ENCODE results near the gene COL26A1. TPM values are rescaled to one million over a fixed set of nuclear protein-coding genes. Genes with fewer than 3 reads are reported as not detected.

COL26A1 gene
- total and polyA plus RNA-seq, 2 of the 4 experiments (the other 2 are of a cell fraction), result not detected

DNA sequence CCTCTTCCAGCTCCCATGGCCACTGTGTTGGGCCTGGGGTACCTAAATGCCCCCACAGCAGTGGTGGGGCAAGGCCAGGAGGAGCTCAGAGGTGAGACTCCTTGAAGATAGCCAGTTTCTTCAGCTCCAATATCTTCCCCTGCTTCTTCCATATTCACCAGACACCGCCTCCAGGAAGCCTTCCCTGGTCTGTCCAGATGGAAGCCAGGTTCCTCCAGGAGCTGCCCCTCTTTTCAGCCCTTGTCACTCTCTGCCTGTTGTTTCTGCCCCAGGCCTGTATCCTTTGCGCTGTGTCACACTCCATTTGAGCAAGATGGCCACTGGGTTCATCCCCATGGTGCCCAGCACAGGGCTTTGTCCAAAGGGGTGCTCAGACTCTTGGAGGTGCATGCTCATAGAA, 138.7 kb downstream of the COL26A1 start:
- BruUV-seq (replicated peaks), result no TSS peak
- no peaks in the 10 kb centered on the region for H3K9me3 ChIP-seq (ENCODE audit: control insufficient read depth, insufficient read depth, low read length)
- no peak overlapping the region for H2BK15ac ChIP-seq (ENCODE audit: low read depth, low read length)
- H2BK20ac ChIP-seq (ENCODE audit: low read depth, low read length), result no peak overlapping the region
- 83% methylated on average over 1 of the region's 2 CpGs; no CpG with 5 or more reads in 1 of the 2 experiments for WGBS, 2 experiments (ENCODE audit: extremely low coverage in 2 of 2, insufficient read length in 1 of 2)
- dilution Hi-C loops (cut with HindIII; ENCODE audit: low sequenced_read_pairs, unreplicated experiment), result no loop called here
- no peak overlapping the region for H3K56ac ChIP-seq (ENCODE audit: extremely low read depth, insufficient read depth, low read length)
- H2BK120ac ChIP-seq (ENCODE audit: low read depth, low read length), result no peak overlapping the region
- no peak overlapping the region for H2BK5ac ChIP-seq (ENCODE audit: low read depth, low read length, poor library complexity, severe bottlenecking)
- peak overlapping the region; percentile 16 for H2AK9ac ChIP-seq (replicated peaks; ENCODE audit: low read depth, low read length, poor library complexity)
- no peaks in the 10 kb centered on the region for H3K4me1 ChIP-seq (ENCODE audit: control insufficient read depth, insufficient read depth, low read length)
- H3K4me3 ChIP-seq (ENCODE audit: insufficient read depth, low read depth, low read length), result no peak overlapping the region
- no peaks in the 10 kb centered on the region for H3K36me3 ChIP-seq (ENCODE audit: control insufficient read depth, insufficient read depth, low read length)
- H4K20me1 ChIP-seq (ENCODE audit: insufficient read depth, low read length), result no peaks in the 10 kb centered on the region
- H3K79me1 ChIP-seq (ENCODE audit: low read depth in 1 of 2, low read length in 2 of 2), result no peaks in the 10 kb centered on the region
- no peak for TF ChIP-seq BHLHE40 (IDR thresholded peaks at IDR 0.05; ENCODE audit: low read depth, low read length)
- no peak for TF ChIP-seq RFX5 (IDR thresholded peaks at IDR 0.05; ENCODE audit: low read depth, low read length)
- TF ChIP-seq CEBPB (IDR thresholded peaks at IDR 0.05; ENCODE audit: low read depth, low read length), result no peak
- no peak for TF ChIP-seq RCOR1 (IDR thresholded peaks at IDR 0.05; ENCODE audit: insufficient replicate concordance, low read length)
- TF ChIP-seq SMC3 (IDR thresholded peaks at IDR 0.05; ENCODE audit: low read depth, low read length), result no peak
- TF ChIP-seq, protein P1, sequence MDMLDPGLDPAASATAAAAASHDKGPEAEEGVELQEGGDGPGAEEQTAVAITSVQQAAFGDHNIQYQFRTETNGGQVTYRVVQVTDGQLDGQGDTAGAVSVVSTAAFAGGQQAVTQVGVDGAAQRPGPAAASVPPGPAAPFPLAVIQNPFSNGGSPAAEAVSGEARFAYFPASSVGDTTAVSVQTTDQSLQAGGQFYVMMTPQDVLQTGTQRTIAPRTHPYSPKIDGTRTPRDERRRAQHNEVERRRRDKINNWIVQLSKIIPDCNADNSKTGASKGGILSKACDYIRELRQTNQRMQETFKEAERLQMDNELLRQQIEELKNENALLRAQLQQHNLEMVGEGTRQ (IDR thresholded peaks at IDR 0.05; ENCODE audit: low read depth, low read length), result no peak
- TF ChIP-seq MAFK (IDR thresholded peaks at IDR 0.05; ENCODE audit: low read depth, low read length), result no peak
- TF ChIP-seq FOS (IDR thresholded peaks at IDR 0.05; ENCODE audit: low read depth, low read length), result no peak
- TF ChIP-seq, protein P2, sequence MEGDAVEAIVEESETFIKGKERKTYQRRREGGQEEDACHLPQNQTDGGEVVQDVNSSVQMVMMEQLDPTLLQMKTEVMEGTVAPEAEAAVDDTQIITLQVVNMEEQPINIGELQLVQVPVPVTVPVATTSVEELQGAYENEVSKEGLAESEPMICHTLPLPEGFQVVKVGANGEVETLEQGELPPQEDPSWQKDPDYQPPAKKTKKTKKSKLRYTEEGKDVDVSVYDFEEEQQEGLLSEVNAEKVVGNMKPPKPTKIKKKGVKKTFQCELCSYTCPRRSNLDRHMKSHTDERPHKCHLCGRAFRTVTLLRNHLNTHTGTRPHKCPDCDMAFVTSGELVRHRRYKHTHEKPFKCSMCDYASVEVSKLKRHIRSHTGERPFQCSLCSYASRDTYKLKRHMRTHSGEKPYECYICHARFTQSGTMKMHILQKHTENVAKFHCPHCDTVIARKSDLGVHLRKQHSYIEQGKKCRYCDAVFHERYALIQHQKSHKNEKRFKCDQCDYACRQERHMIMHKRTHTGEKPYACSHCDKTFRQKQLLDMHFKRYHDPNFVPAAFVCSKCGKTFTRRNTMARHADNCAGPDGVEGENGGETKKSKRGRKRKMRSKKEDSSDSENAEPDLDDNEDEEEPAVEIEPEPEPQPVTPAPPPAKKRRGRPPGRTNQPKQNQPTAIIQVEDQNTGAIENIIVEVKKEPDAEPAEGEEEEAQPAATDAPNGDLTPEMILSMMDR (conservative IDR thresholded peaks at IDR 0.05; ENCODE audit: low read depth, low read length), result no peak
- TF ChIP-seq, protein P3, sequence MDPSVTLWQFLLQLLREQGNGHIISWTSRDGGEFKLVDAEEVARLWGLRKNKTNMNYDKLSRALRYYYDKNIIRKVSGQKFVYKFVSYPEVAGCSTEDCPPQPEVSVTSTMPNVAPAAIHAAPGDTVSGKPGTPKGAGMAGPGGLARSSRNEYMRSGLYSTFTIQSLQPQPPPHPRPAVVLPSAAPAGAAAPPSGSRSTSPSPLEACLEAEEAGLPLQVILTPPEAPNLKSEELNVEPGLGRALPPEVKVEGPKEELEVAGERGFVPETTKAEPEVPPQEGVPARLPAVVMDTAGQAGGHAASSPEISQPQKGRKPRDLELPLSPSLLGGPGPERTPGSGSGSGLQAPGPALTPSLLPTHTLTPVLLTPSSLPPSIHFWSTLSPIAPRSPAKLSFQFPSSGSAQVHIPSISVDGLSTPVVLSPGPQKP (IDR thresholded peaks at IDR 0.05; ENCODE audit: borderline replicate concordance, low read depth, low read length), result no peak
- TF ChIP-seq NFE2L2 (IDR thresholded peaks at IDR 0.05; ENCODE audit: low read depth, low read length), result no peak
- no peak overlapping the region for H4K91ac ChIP-seq (ENCODE audit: insufficient read depth, low read depth, low read length)
- intact Hi-C loops (cut with micrococcal nuclease), result no loop called here
- H2AK5ac ChIP-seq (ENCODE audit: low read depth, low read length), result no peak overlapping the region
- no peak overlapping the region for H3K18ac ChIP-seq (ENCODE audit: low read depth, low read length)
- H3K27ac ChIP-seq (ENCODE audit: insufficient read depth, low read length), result no peak overlapping the region
- ChIA-PET POLR2A (ENCODE audit: unreplicated experiment) (no interaction called here), CTCF (no interaction called here)
- no peak for DNase-seq
- H3K27me3 ChIP-seq (ENCODE audit: control insufficient read depth, insufficient read depth, low read length), result peaks cover 19% of the 10 kb centered on the region
- ATAC-seq (ENCODE audit: low read depth), result no peak
- H2AFZ ChIP-seq (replicated peaks; ENCODE audit: low read length, poor library complexity), result no peak overlapping the region
- in situ Hi-C loops (cut with MboI; ENCODE audit: low sequenced_read_pairs), result no loop called here
- no peak overlapping the region for H3K23ac ChIP-seq (ENCODE audit: low read depth, low read length)
- H3K9me1 ChIP-seq (ENCODE audit: insufficient read depth, low read length), result peaks cover 6% of the 10 kb centered on the region; the same call in 1 of the 2 replicates
- H3K14ac ChIP-seq (replicated peaks; ENCODE audit: low read depth, low read length), result no peak overlapping the region
- no peak overlapping the region for H4K5ac ChIP-seq (ENCODE audit: low read depth, low read length)
- H3K9ac ChIP-seq (ENCODE audit: low read depth, low read length), result no peak overlapping the region
- no peak overlapping the region for H3K4me2 ChIP-seq (ENCODE audit: low read depth, low read length)
- H4K8ac ChIP-seq (ENCODE audit: low read depth in 2 of 2, low read length in 2 of 2), result no peak overlapping the region
- no peak overlapping the region for H3K4ac ChIP-seq (ENCODE audit: low read depth, low read length)
